Activated CD8-positive, alpha-beta memory T cell treated with anti-CD3 and anti-CD28 coated beads for 48 hours (primary cell): ENCODE measurements around the gene STAT5A.
A peak's percentile ranks its signal among the peaks of the same experiment; 100 is the strongest.
"Not testable (repeated sequence)": the region's sequence is repeated elsewhere in the genome, so short reads cannot be mapped to it uniquely, and the experiment has no call there.

ENCODE experiments used
- DNase-seq, 3 experiments: peaks; one replicate each; pipeline ENCODE4 v3.0.0-alpha.2; 2020; ENCODE audit warnings: low read depth in 2 of 3, low spot score in 2 of 3

The STAT5A gene

GRCh38 chr17:42287977-42288802, at the start of gene STAT5A:
TSS of gene STAT5A (plus strand) at chr17:42288498. CDS start at chr17:42289412, 914 bp downstream.
- peak in 2 of 3 experiments; percentile 61 to 71 for DNase-seq

- DNase-seq = not testable (repeated sequence)
Observed at GRCh38 chr17:42239576-42239975, 48.7 kb upstream of the STAT5A start.

- DNase-seq = no peak
Observed at GRCh38 chr17:42240201-42240600, 48.1 kb upstream of the STAT5A start.

- DNase-seq = not testable (repeated sequence)
Observed at GRCh38 chr17:42240863-42241262, 47.4 kb upstream of the STAT5A start.

GRCh38 chr17:42241871-42242270, 46.4 kb upstream of the STAT5A start:
- DNase-seq = no peak

- DNase-seq = no peak
Observed at GRCh38 chr17:42243493-42243982, 44.8 kb upstream of the STAT5A start.

GRCh38 chr17:42244116-42244515, 44.2 kb upstream of the STAT5A start:
- not testable (repeated sequence) for DNase-seq

GRCh38 chr17:42245183-42245582, 43.1 kb upstream of the STAT5A start:
- not testable (repeated sequence) for DNase-seq

- no peak for DNase-seq
Observed at GRCh38 chr17:42246515-42246914, 41.8 kb upstream of the STAT5A start.

GRCh38 chr17:42247734-42248133, 40.6 kb upstream of the STAT5A start:
- DNase-seq = no peak

GRCh38 chr17:42248351-42249179, 39.7 kb upstream of the STAT5A start:
- peak in 2 of 3 experiments; percentile 42 to 44 for DNase-seq

- DNase-seq = no peak
Observed at GRCh38 chr17:42249681-42250446, 38.4 kb upstream of the STAT5A start.

- DNase-seq = no peak
Observed at GRCh38 chr17:42251115-42251514, 37.2 kb upstream of the STAT5A start.

- DNase-seq = no peak
Observed at GRCh38 chr17:42252597-42253550, 35.4 kb upstream of the STAT5A start.

GRCh38 chr17:42253578-42253977, 34.7 kb upstream of the STAT5A start:
- DNase-seq = no peak

GRCh38 chr17:42255445-42255844, 32.9 kb upstream of the STAT5A start:
- DNase-seq = no peak

- DNase-seq = no peak
Observed at GRCh38 chr17:42260318-42260717, 28.0 kb upstream of the STAT5A start.

- not testable (repeated sequence) for DNase-seq
Observed at GRCh38 chr17:42264366-42264765, 23.9 kb upstream of the STAT5A start.

- DNase-seq = no peak
Observed at GRCh38 chr17:42266462-42266861, 21.8 kb upstream of the STAT5A start.
